HG03571 (cell line): ENCODE data around the gene KIFC3.
"Not testable (repeated sequence)": the region's sequence is repeated elsewhere in the genome, so short reads cannot be mapped to it uniquely, and the experiment has no call there.

Experiments used
- ATAC-seq: cut with Tn5 transposase; IDR thresholded peaks from one replicate; pipeline ENCODE4 v1.9.1; 2021; ENCODE audit not compliant: unreplicated experiment

The KIFC3 gene

GRCh38 chr16:57802341-57803133 is at the start of gene KIFC3:
Gene KIFC3 (minus strand): TSS chr16:57802491. CDS start chr16:57798243, 4,248 bp downstream.
- no peak for ATAC-seq

- ATAC-seq: no peak
Measured at GRCh38 chr16:57848181-57848580, 45.9 kb upstream of the KIFC3 start.

- ATAC-seq: not testable (repeated sequence)
Measured at GRCh38 chr16:57846931-57847330, 44.6 kb upstream of the KIFC3 start.

GRCh38 chr16:57846078-57846697 is 43.9 kb upstream of the KIFC3 start:
- no peak for ATAC-seq

- no peak for ATAC-seq
Measured at GRCh38 chr16:57845115-57845514, 42.8 kb upstream of the KIFC3 start.

GRCh38 chr16:57844416-57845030 is 42.2 kb upstream of the KIFC3 start:
- ATAC-seq: no peak

- no peak for ATAC-seq
Measured at GRCh38 chr16:57843400-57843799, 41.1 kb upstream of the KIFC3 start.

GRCh38 chr16:57842601-57843000 is 40.3 kb upstream of the KIFC3 start:
- no peak for ATAC-seq

- no peak for ATAC-seq
Measured at GRCh38 chr16:57840833-57841232, 38.5 kb upstream of the KIFC3 start.

- no peak for ATAC-seq
Measured at GRCh38 chr16:57838161-57838560, 35.9 kb upstream of the KIFC3 start.

GRCh38 chr16:57837305-57838125 is 35.2 kb upstream of the KIFC3 start:
- no peak for ATAC-seq

GRCh38 chr16:57835439-57835838 is 33.1 kb upstream of the KIFC3 start:
- not testable (repeated sequence) for ATAC-seq

- ATAC-seq: no peak
Measured at GRCh38 chr16:57834936-57835335, 32.6 kb upstream of the KIFC3 start.

GRCh38 chr16:57830890-57831484 is 28.7 kb upstream of the KIFC3 start:
- ATAC-seq: no peak

- ATAC-seq: no peak
Measured at GRCh38 chr16:57829969-57830360, 27.7 kb upstream of the KIFC3 start.

GRCh38 chr16:57828272-57829161 is 26.2 kb upstream of the KIFC3 start:
- ATAC-seq: no peak

- ATAC-seq: no peak
Measured at GRCh38 chr16:57826706-57827625, 24.7 kb upstream of the KIFC3 start.

- no peak for ATAC-seq
Measured at GRCh38 chr16:57826052-57826451, 23.8 kb upstream of the KIFC3 start.
